Uterus (tissue), 4 donors: ENCODE data around the gene CCSER2. TPM values are rescaled to one million over a fixed set of nuclear protein-coding genes. Genes with fewer than 3 reads are reported as not detected.

Source experiments
- DNase-seq, 2 donors: peaks; one replicate each; pipeline ENCODE4 v3.0.0-alpha.2; 2019 to 2020
- H3K27ac ChIP-seq, 2 donors: fragments of 200-600 bp; sonication (generic); 1 replicate in 1 of 2; 2 replicates in 1 of 2; pipeline ENCODE4 v1.5.1; 2016 to 2018
- H3K27me3 ChIP-seq, 2 donors: fragments of 200-600 bp; sonication (generic); one replicate each; pipeline ENCODE4 v1.5.1; 2018 to 2019; ENCODE audit warnings: control low read depth in 1 of 2
- H3K36me3 ChIP-seq, 2 donors: fragments of 200-600 bp; sonication (generic); one replicate each; pipeline ENCODE4 v1.5.1; 2019; ENCODE audit warnings: control low read depth in 1 of 2
- H3K4me1 ChIP-seq, 2 donors: fragments of 200-600 bp; sonication (generic); one replicate each; pipeline ENCODE4 v1.5.1; 2018 to 2019; ENCODE audit warnings: control low read depth in 1 of 2
- H3K4me3 ChIP-seq, 2 donors: fragments of 200-600 bp; sonication (generic); 1 replicate in 1 of 2; 2 replicates in 1 of 2; pipeline ENCODE4 v1.5.1; 2018 to 2019; ENCODE audit warnings: mild to moderate bottlenecking in 1 of 2
- H3K9me3 ChIP-seq, 2 donors: fragments of 200-600 bp; sonication (generic); one replicate each; pipeline ENCODE4 v1.5.1; 2019; ENCODE audit warnings: control low read depth in 1 of 2
- CTCF ChIP-seq, 4 experiments: fragments of 200-600 bp in 2 of 4; fragments of 450-650 bp in 2 of 4; sonication (generic) in 2 of 4; IDR thresholded peaks; one replicate each; pipeline ENCODE4 v1.5.1; 2016 to 2019; ENCODE audit warnings: antibody characterized with exemption in 4 of 4, mild to moderate bottlenecking in 2 of 4, moderate library complexity in 1 of 4
- POLR2A ChIP-seq, 2 donors: fragments of 450-650 bp; IDR thresholded peaks; one replicate each; pipeline ENCODE4 v1.6.1; 2016; ENCODE audit warnings: antibody characterized with exemption in 2 of 2, mild to moderate bottlenecking in 1 of 2, moderate library complexity in 1 of 2
- intact Hi-C: fragments of 100-400 bp; cut with DNase I; formaldehyde crosslinking; loops from one replicate; pipeline ENCODE4 v1.15.1; 2023; ENCODE audit warnings: low total_unique reads
- total RNA-seq, 4 donors: library from RNA; depleted of rRNA in 3 of 4; stranded (reverse); fragments of >200 nt in 3 of 4; gene quantifications; one replicate each; pipeline versions ENCODE4 v1.1.0 to v1.2.4, GENCODE V29; 2014 to 2023
- donor health status: DM: yes; HTN: yes; CAD: no.

CCSER2 gene
- total RNA-seq, 4 donors from 2014 or later, result 40.5 to 112 (median 54.0) TPM

GRCh38 chr10:84370283-84370682 lies 41.9 kb downstream of the CCSER2 start:
- Histone ChIP-seq H3K36me3 (no peaks in the 10 kb centered on the region), H3K27ac (no peak overlapping the region), H3K27me3 (no peaks in the 10 kb centered on the region), H3K4me3 (no peak overlapping the region), H3K4me1 (no peaks in the 10 kb centered on the region), H3K9me3 (no peaks in the 10 kb centered on the region)
- TF ChIP-seq CTCF (IDR thresholded peaks at IDR 0.05) (no peak), POLR2A (IDR thresholded peaks at IDR 0.05) (no peak)
- intact Hi-C loops, result no loop called here
- DNase-seq, result no peak

GRCh38 chr10:84371944-84372343 lies 43.6 kb downstream of the CCSER2 start:
- Histone ChIP-seq H3K27ac (no peak overlapping the region), H3K4me3 (no peak overlapping the region), H3K36me3 (no peaks in the 10 kb centered on the region), H3K4me1 (no peaks in the 10 kb centered on the region), H3K27me3 (no peaks in the 10 kb centered on the region), H3K9me3 (no peaks in the 10 kb centered on the region)
- intact Hi-C loops, result no loop called here
- TF ChIP-seq CTCF (IDR thresholded peaks at IDR 0.05) (no peak), POLR2A (IDR thresholded peaks at IDR 0.05) (no peak)
- no peak for DNase-seq

- intact Hi-C loops, result no loop called here
- no peaks in the 10 kb centered on the region for H3K4me1 ChIP-seq
- TF ChIP-seq POLR2A (IDR thresholded peaks at IDR 0.05) (no peak), CTCF (IDR thresholded peaks at IDR 0.05) (no peak)
- H3K36me3 ChIP-seq, result peaks cover 0 to 2% of the 10 kb centered on the region in 2 donors
- H3K27ac ChIP-seq, result no peak overlapping the region
- H3K9me3 ChIP-seq, result no peaks in the 10 kb centered on the region
- no peaks in the 10 kb centered on the region for H3K27me3 ChIP-seq
- H3K4me3 ChIP-seq, result no peak overlapping the region
- no peak for DNase-seq
Observed at GRCh38 chr10:84373000-84373399, 44.6 kb downstream of the CCSER2 start.

- intact Hi-C loops, result no loop called here
- Histone ChIP-seq H3K36me3 (peaks cover 0 to 2% of the 10 kb centered on the region in 2 donors), H3K27ac (no peak overlapping the region), H3K4me3 (no peak overlapping the region), H3K27me3 (no peaks in the 10 kb centered on the region), H3K4me1 (no peaks in the 10 kb centered on the region), H3K9me3 (no peaks in the 10 kb centered on the region)
- TF ChIP-seq CTCF (IDR thresholded peaks at IDR 0.05), result no peak
- DNase-seq, result no peak
Observed at GRCh38 chr10:84374455-84374854, 46.1 kb downstream of the CCSER2 start.

- Histone ChIP-seq H3K27ac (no peak overlapping the region), H3K4me1 (no peaks in the 10 kb centered on the region), H3K36me3 (peaks cover 0 to 2% of the 10 kb centered on the region in 2 donors), H3K27me3 (no peaks in the 10 kb centered on the region), H3K4me3 (no peak overlapping the region), H3K9me3 (no peaks in the 10 kb centered on the region)
- intact Hi-C loops, result loop anchor here (5.0 kb wide), 1 partner anchor 162 kb away; no protein-coding TSS in a partner anchor
- TF ChIP-seq POLR2A (IDR thresholded peaks at IDR 0.05) (no peak), CTCF (IDR thresholded peaks at IDR 0.05) (peak; percentile 66 to 75 (median 69))
- DNase-seq, result peak in 1 of 2 donors; percentile 40
Observed at GRCh38 chr10:84375011-84375410, 46.6 kb downstream of the CCSER2 start.
